ENCODE data around the gene FUT8. TPM values are rescaled to one million over a fixed set of nuclear protein-coding genes. Genes with fewer than 3 reads are reported as not detected.

The FUT8 gene
- total RNA-seq, 1 donor, result 124 TPM

- H3K27me3 ChIP-seq (ENCODE audit: insufficient read depth, low read length), result no peaks in the 10 kb centered on the region
- H3K4me3 ChIP-seq (ENCODE audit: insufficient read depth, low read length), result no peak overlapping the region
- H3K79me2 ChIP-seq (ENCODE audit: insufficient read depth, low read length), result no peaks in the 10 kb centered on the region
- no peak overlapping the region for H3K27ac ChIP-seq (ENCODE audit: low read depth, low read length)
- no peaks in the 10 kb centered on the region for H3K4me1 ChIP-seq (ENCODE audit: insufficient read depth, low read length)
- no peak overlapping the region for H3K4me2 ChIP-seq (ENCODE audit: insufficient read depth, low read length)
- no peaks in the 10 kb centered on the region for H4K20me1 ChIP-seq (ENCODE audit: insufficient read depth, low read length)
- TF ChIP-seq CTCF (IDR thresholded peaks at IDR 0.05; ENCODE audit: extremely low read depth, low read depth, low read length), result no peak
- DNase-seq (ENCODE audit: insufficient read length, low spot score, missing footprints), result no peak
- H3K36me3 ChIP-seq (ENCODE audit: insufficient read depth, low read length), result no peaks in the 10 kb centered on the region
- no peaks in the 10 kb centered on the region for H3K9me3 ChIP-seq (ENCODE audit: low read depth, low read length)
- no peak overlapping the region for H2AFZ ChIP-seq (ENCODE audit: low read length)
These were observed 336.3 kb downstream of the FUT8 start for GRCh38 chr14:65748796-65749195.

GRCh38 chr14:65749287-65749686 lies 336.8 kb downstream of the FUT8 start:
- Histone ChIP-seq H2AFZ (ENCODE audit: low read length) (no peak overlapping the region), H3K27ac (ENCODE audit: low read depth, low read length) (no peak overlapping the region), H3K27me3 (ENCODE audit: insufficient read depth, low read length) (no peaks in the 10 kb centered on the region), H3K79me2 (ENCODE audit: insufficient read depth, low read length) (no peaks in the 10 kb centered on the region), H3K4me1 (ENCODE audit: insufficient read depth, low read length) (no peaks in the 10 kb centered on the region), H3K9me3 (ENCODE audit: low read depth, low read length) (no peaks in the 10 kb centered on the region), H3K4me3 (ENCODE audit: insufficient read depth, low read length) (no peak overlapping the region), H3K36me3 (ENCODE audit: insufficient read depth, low read length) (no peaks in the 10 kb centered on the region), H3K4me2 (ENCODE audit: insufficient read depth, low read length) (no peak overlapping the region), H4K20me1 (ENCODE audit: insufficient read depth, low read length) (no peaks in the 10 kb centered on the region)
- no peak for DNase-seq (ENCODE audit: insufficient read length, low spot score, missing footprints)
- no peak for TF ChIP-seq CTCF (IDR thresholded peaks at IDR 0.05; ENCODE audit: extremely low read depth, low read depth, low read length)

GRCh38 chr14:65750906-65751305 lies 338.4 kb downstream of the FUT8 start:
- H3K4me2 ChIP-seq (ENCODE audit: insufficient read depth, low read length), result no peak overlapping the region
- H3K9me3 ChIP-seq (ENCODE audit: low read depth, low read length), result no peaks in the 10 kb centered on the region
- no peaks in the 10 kb centered on the region for H3K79me2 ChIP-seq (ENCODE audit: insufficient read depth, low read length)
- H3K4me3 ChIP-seq (ENCODE audit: insufficient read depth, low read length), result no peak overlapping the region
- no peak for TF ChIP-seq CTCF (IDR thresholded peaks at IDR 0.05; ENCODE audit: extremely low read depth, low read depth, low read length)
- H4K20me1 ChIP-seq (ENCODE audit: insufficient read depth, low read length), result no peaks in the 10 kb centered on the region
- no peak overlapping the region for H3K27ac ChIP-seq (ENCODE audit: low read depth, low read length)
- no peak overlapping the region for H2AFZ ChIP-seq (ENCODE audit: low read length)
- DNase-seq (ENCODE audit: insufficient read length, low spot score, missing footprints), result no peak
- H3K4me1 ChIP-seq (ENCODE audit: insufficient read depth, low read length), result no peaks in the 10 kb centered on the region
- H3K27me3 ChIP-seq (ENCODE audit: insufficient read depth, low read length), result no peaks in the 10 kb centered on the region
- H3K36me3 ChIP-seq (ENCODE audit: insufficient read depth, low read length), result no peaks in the 10 kb centered on the region

GRCh38 chr14:65751510-65751909 lies 339.0 kb downstream of the FUT8 start:
- H3K4me1 ChIP-seq (ENCODE audit: insufficient read depth, low read length), result no peaks in the 10 kb centered on the region
- no peak overlapping the region for H3K4me3 ChIP-seq (ENCODE audit: insufficient read depth, low read length)
- no peak for TF ChIP-seq CTCF (IDR thresholded peaks at IDR 0.05; ENCODE audit: extremely low read depth, low read depth, low read length)
- H4K20me1 ChIP-seq (ENCODE audit: insufficient read depth, low read length), result no peaks in the 10 kb centered on the region
- H2AFZ ChIP-seq (ENCODE audit: low read length), result no peak overlapping the region
- no peaks in the 10 kb centered on the region for H3K79me2 ChIP-seq (ENCODE audit: insufficient read depth, low read length)
- no peak overlapping the region for H3K27ac ChIP-seq (ENCODE audit: low read depth, low read length)
- no peak for DNase-seq (ENCODE audit: insufficient read length, low spot score, missing footprints)
- H3K36me3 ChIP-seq (ENCODE audit: insufficient read depth, low read length), result no peaks in the 10 kb centered on the region
- H3K4me2 ChIP-seq (ENCODE audit: insufficient read depth, low read length), result no peak overlapping the region
- no peaks in the 10 kb centered on the region for H3K9me3 ChIP-seq (ENCODE audit: low read depth, low read length)
- H3K27me3 ChIP-seq (ENCODE audit: insufficient read depth, low read length), result no peaks in the 10 kb centered on the region
